HepG2 (cell line): ENCODE results near the gene RNH1. TPM values are rescaled to one million over a fixed set of nuclear protein-coding genes. Genes with fewer than 3 reads are reported as not detected.
A peak's percentile ranks its signal among the peaks of the same experiment; 100 is the strongest.

Experiments used
- CENPBD1 ChIP-seq: sonication (generic); formaldehyde crosslinking; IDR thresholded peaks from 2 replicates; pipeline ENCODE4 v1.8.0; 2022; ENCODE audit warnings: missing genetic modification reagents, low read depth, mild to moderate bottlenecking, borderline replicate concordance
- DRAP1 ChIP-seq: IDR thresholded peaks from 2 replicates; pipeline ENCODE4 v1.6.1; 2016; ENCODE audit warnings: missing genetic modification reagents, missing compliant biosample characterization
- HES4 ChIP-seq: sonication (generic); formaldehyde crosslinking; IDR thresholded peaks from 2 replicates; pipeline ENCODE4 v1.9.0; 2021; ENCODE audit warnings: mild to moderate bottlenecking, missing genetic modification reagents, borderline replicate concordance
- HNRNPH1 ChIP-seq: fragments of 200-400 bp; formaldehyde crosslinking; optimal IDR thresholded peaks from 2 replicates; pipeline ENCODE3; 2017; ENCODE audit warnings: mild to moderate bottlenecking, low read depth, low read length
- KDM6A ChIP-seq: IDR thresholded peaks from 2 replicates; pipeline ENCODE4 v1.6.1; 2016; ENCODE audit warnings: low read depth
- THRA ChIP-seq: sonication (generic); formaldehyde crosslinking; IDR thresholded peaks from 2 replicates; pipeline ENCODE4 v1.4.0; 2020; ENCODE audit warnings: missing genetic modification reagents, borderline replicate concordance
- ZBTB1 ChIP-seq: sonication (generic); formaldehyde crosslinking; IDR thresholded peaks from 2 replicates; pipeline ENCODE4 v1.4.0; 2020; ENCODE audit warnings: missing genetic modification reagents, borderline replicate concordance
- ZBTB49 ChIP-seq: sonication (generic); formaldehyde crosslinking; IDR thresholded peaks from 2 replicates; pipeline ENCODE4 v1.4.0; 2020; ENCODE audit warnings: missing genetic modification reagents, borderline replicate concordance
- ZFP36L1 ChIP-seq: sonication (generic); formaldehyde crosslinking; IDR thresholded peaks from 2 replicates; pipeline ENCODE4 v1.8.0; 2022; ENCODE audit warnings: mild to moderate bottlenecking, missing genetic modification reagents, moderate library complexity
- ZNF18 ChIP-seq: sonication (generic); formaldehyde crosslinking; IDR thresholded peaks from 2 replicates; pipeline ENCODE4 v1.8.0; 2022; ENCODE audit warnings: mild to moderate bottlenecking, missing genetic modification reagents; ENCODE audit not compliant: insufficient replicate concordance
- ZNF224 ChIP-seq: sonication (generic); formaldehyde crosslinking; IDR thresholded peaks from 2 replicates; pipeline ENCODE4 v1.5.0; 2020; ENCODE audit warnings: mild to moderate bottlenecking, missing genetic modification reagents
- ZNF550 ChIP-seq: sonication (generic); formaldehyde crosslinking; IDR thresholded peaks from 2 replicates; pipeline ENCODE4 v1.4.0; 2020; ENCODE audit warnings: mild to moderate bottlenecking, missing genetic modification reagents, borderline replicate concordance
- ZNF563 ChIP-seq: sonication (generic); formaldehyde crosslinking; IDR thresholded peaks from 2 replicates; pipeline ENCODE4 v1.8.0; 2022; ENCODE audit warnings: mild to moderate bottlenecking, moderate library complexity, missing genetic modification reagents
- ZNF646 ChIP-seq: sonication (generic); formaldehyde crosslinking; IDR thresholded peaks from 2 replicates; pipeline ENCODE4 v1.9.0; 2021; ENCODE audit warnings: mild to moderate bottlenecking, missing genetic modification reagents
- ZNF749 ChIP-seq: sonication (generic); formaldehyde crosslinking; IDR thresholded peaks from 2 replicates; pipeline ENCODE4 v1.8.0; 2022; ENCODE audit warnings: mild to moderate bottlenecking, missing genetic modification reagents, moderate library complexity, borderline replicate concordance
- polyA plus RNA-seq, 8 experiments: library from polyadenylated mRNA; depleted of rRNA in 3 of 8; stranded (reverse) in 7 of 8; unstranded in 1 of 8; fragments of >200 nt; fragmentation: Illumina TruSeq in 4 of 8; extraction: Trizol in 4 of 8; gene quantifications; 2 replicates each; pipeline versions ENCODE4 v1.2.1 to v1.2.3, GENCODE V29; 2011 to 2016; ENCODE audit warnings: low read depth in 4 of 8, missing spikeins in 1 of 8, mixed read lengths in 1 of 8; ENCODE audit not compliant: insufficient read depth in 1 of 8
- total RNA-seq, 5 experiments: library from RNA; depleted of rRNA; stranded (reverse); fragments of >200 nt; fragmentation: Illumina TruSeq; extraction: Trizol; gene quantifications; 2 replicates each; pipeline ENCODE4 v1.2.3, GENCODE V29; 2016; ENCODE audit warnings: low read depth in 1 of 5

Gene RNH1
- total and polyA plus RNA-seq, 2 of the 13 experiments (the other 11 are each of a cell fraction or from before 2014, with no cell fraction given) = 36.0 to 74.1 TPM

GRCh38 chr11:536841-537621 lies 30.0 kb upstream of the RNH1 start, which contains the start of gene LRRC56 (continued):
- TF ChIP-seq THRA (CRISPR knock-in tag) = no peak
- no peak for TF ChIP-seq HNRNPH1
- TF ChIP-seq ZNF550 = no peak
- no peak for TF ChIP-seq ZNF224 (CRISPR knock-in tag)
- TF ChIP-seq ZBTB49 (CRISPR knock-in tag) = no peak
- TF ChIP-seq ZNF749 = no peak
- TF ChIP-seq CENPBD1 (CRISPR knock-in tag) = no peak
- no peak for TF ChIP-seq KDM6A
- TF ChIP-seq ZNF18 (CRISPR knock-in tag) = no peak
- no peak for TF ChIP-seq ZFP36L1 (CRISPR knock-in tag)
- TF ChIP-seq ZNF563 (CRISPR knock-in tag) = no peak
- peak; percentile 50; the same call in 1 of the 2 replicates for TF ChIP-seq DRAP1 (CRISPR knock-in tag)
- no peak for TF ChIP-seq ZNF646 (CRISPR knock-in tag)
- TF ChIP-seq ZBTB1 (CRISPR knock-in tag) = no peak
- no peak; the same call in 1 of the 2 replicates for TF ChIP-seq HES4 (CRISPR knock-in tag)
